Kidney epithelial cell (primary cell): ENCODE results near the gene DRC3. TPM values are rescaled to one million over a fixed set of nuclear protein-coding genes. Genes with fewer than 3 reads are reported as not detected.

Experiments
- DNase-seq: peaks from one replicate; pipeline ENCODE4 v3.0.0-alpha.2; 2010; ENCODE audit warnings: low read depth
- H3K27me3 ChIP-seq: 2 replicates; pipeline ENCODE4 v1.6.0; 2011; ENCODE audit warnings: low read length; ENCODE audit not compliant: control insufficient read depth, insufficient read depth
- H3K36me3 ChIP-seq: 2 replicates; pipeline ENCODE4 v1.5.1; 2011; ENCODE audit warnings: low read length; ENCODE audit not compliant: control insufficient read depth, insufficient read depth
- H3K4me3 ChIP-seq: 2 replicates; pipeline ENCODE4 v1.5.1; 2011; ENCODE audit warnings: low read depth, mild to moderate bottlenecking, control low read depth, low read length
- CTCF ChIP-seq: IDR thresholded peaks from 2 replicates; pipeline ENCODE4 v1.5.1; 2011; ENCODE audit warnings: mild to moderate bottlenecking, moderate library complexity, low read length, control low read depth, inconsistent platforms; ENCODE audit not compliant: insufficient read depth, poor library complexity, severe bottlenecking
- total RNA-seq: library from RNA; depleted of rRNA; stranded (reverse); fragments of >200 nt; gene quantifications from 2 replicates; pipeline ENCODE4 v1.2.3, GENCODE V29; 2015

Gene DRC3
- 3.9 and 17.7 TPM in 2 replicates for total RNA-seq

GRCh38 chr17:17972126-17972951, at the start of gene DRC3, which contains the start of gene TOM1L2:
TSS of gene DRC3 (plus strand) at chr17:17972862. CDS start at chr17:17977599, 4,737 bp downstream.
TSS of gene TOM1L2 (minus strand) at chr17:17972400. CDS start at chr17:17972313, 87 bp downstream.
- Histone ChIP-seq H3K4me3 (peak within 1 kb of the TSS; percentile 77), H3K27me3 (no peaks in the 10 kb centered on the region), H3K36me3 (no peaks in the 10 kb centered on the region)
- DNase-seq, result peak; percentile 99
- no peak for TF ChIP-seq CTCF

- H3K4me3 ChIP-seq, result no peak overlapping the region
- no peak for TF ChIP-seq CTCF
- DNase-seq, result no peak
- H3K36me3 ChIP-seq, result no peaks in the 10 kb centered on the region
- no peaks in the 10 kb centered on the region for H3K27me3 ChIP-seq
Measured at GRCh38 chr17:17924131-17924856, 48.4 kb upstream of the DRC3 start.

- TF ChIP-seq CTCF, result no peak
- Histone ChIP-seq H3K4me3 (no peak overlapping the region), H3K36me3 (no peaks in the 10 kb centered on the region), H3K27me3 (no peaks in the 10 kb centered on the region)
- DNase-seq, result no peak
Measured at GRCh38 chr17:17924857-17925250, 47.8 kb upstream of the DRC3 start.

GRCh38 chr17:17926036-17926435, 46.6 kb upstream of the DRC3 start:
- H3K4me3 ChIP-seq, result no peak overlapping the region
- no peaks in the 10 kb centered on the region for H3K27me3 ChIP-seq
- no peak for DNase-seq
- TF ChIP-seq CTCF, result no peak
- no peaks in the 10 kb centered on the region for H3K36me3 ChIP-seq

GRCh38 chr17:17926840-17927449, 45.7 kb upstream of the DRC3 start:
- H3K36me3 ChIP-seq, result no peaks in the 10 kb centered on the region
- no peak overlapping the region for H3K4me3 ChIP-seq
- no peaks in the 10 kb centered on the region for H3K27me3 ChIP-seq
- TF ChIP-seq CTCF, result no peak
- DNase-seq, result no peak
